Fibroblast of pulmonary artery (primary cell): ENCODE results near the gene CARHSP1.

Experiments used
- DNase-seq: peaks from one replicate; pipeline ENCODE4 v3.0.0-alpha.2; 2010; ENCODE audit warnings: low read depth
- H3K4me3 ChIP-seq: replicated peaks from 2 replicates; pipeline ENCODE4 v1.5.1; 2011; ENCODE audit warnings: low read depth, mild to moderate bottlenecking, control low read depth, low read length, moderate library complexity
- CTCF ChIP-seq: IDR thresholded peaks from 2 replicates; pipeline ENCODE4 v1.5.1; 2011; ENCODE audit warnings: mild to moderate bottlenecking, control low read depth, low read length, inconsistent platforms; ENCODE audit errors: missing control alignments

CARHSP1 gene

GRCh38 chr16:8893426-8893825 lies 24.6 kb upstream of the CARHSP1 start:
- no peak for DNase-seq
- no peak for TF ChIP-seq CTCF

GRCh38 chr16:8892101-8892575 lies 23.3 kb upstream of the CARHSP1 start:
- no peak overlapping the region for H3K4me3 ChIP-seq
- no peak for DNase-seq
- TF ChIP-seq CTCF: no peak

More at GRCh38 chr16:8893426-8893825, 24.6 kb upstream of the CARHSP1 start:
- no peak overlapping the region for H3K4me3 ChIP-seq

GRCh38 chr16:8890549-8890921 lies 21.7 kb upstream of the CARHSP1 start:
- DNase-seq: no peak
- no peak overlapping the region for H3K4me3 ChIP-seq
- TF ChIP-seq CTCF: no peak

- no peak for TF ChIP-seq CTCF
- H3K4me3 ChIP-seq: no peak overlapping the region
- DNase-seq: no peak
Measured at GRCh38 chr16:8889893-8890548, 21.2 kb upstream of the CARHSP1 start.

- DNase-seq: no peak
- no peak for TF ChIP-seq CTCF
- no peak overlapping the region for H3K4me3 ChIP-seq
Measured at GRCh38 chr16:8888951-8889892, 20.4 kb upstream of the CARHSP1 start.

GRCh38 chr16:8887952-8888560 lies 19.2 kb upstream of the CARHSP1 start:
- no peak for TF ChIP-seq CTCF
- DNase-seq: peak; percentile 38
- no peak overlapping the region for H3K4me3 ChIP-seq
